Heart left ventricle (tissue), 13 donors: ENCODE measurements around the gene TGM2.

Source experiments
- CTCF ChIP-seq, 12 donors: fragments of 200-600 bp; sonication (generic) in 4 of 12; IDR thresholded peaks; one replicate each; pipeline versions ENCODE4 v1.5.0 to v1.8.0; 2018 to 2022; ENCODE audit warnings: antibody characterized with exemption in 12 of 12, mild to moderate bottlenecking in 5 of 12
- POLR2A ChIP-seq, 2 donors: fragments of 450-650 bp; IDR thresholded peaks; one replicate each; pipeline ENCODE4 v1.6.1; 2017; ENCODE audit warnings: antibody characterized with exemption in 2 of 2, mild to moderate bottlenecking in 2 of 2, moderate library complexity in 2 of 2
- donor health status: ischemic (EF 13 %, LVEDD 7.1; RV severe dilation, severe dysfunction).
- donor health status: DM: no; HTN: yes; CAD: no.
- donor health status: DM: no; HTN: no; CAD: no.
- donor health status: ischemic (EF 25% LVEDD 6.9; RV normal size, moderate dysfunction).
- donor health status: ischemic (EF 25% LVEDD 5.7; RV mildly dilated, moderate dysfunction).
- donor health status: ischemic (EF 35%, LVEDD 5.7; RV mildly dilated, moderate dysfunction).
- donor health status: nonischemic (EF 11% LVEDD 7.7; RV severe dilation, severe dysfunction).
- donor health status: DM: yes; HTN: yes; CAD: no.
- donor health status: PGD.
- donor health status: ischemic (EF 29% LVEDD 5.4; RV normal size, mild dysfunction).
- donor health status: nonischemic (EF 23%, LVEDD 6.1; RV moderate dilation, normal function).

GRCh38 chr20:38145729-38146075 is 19.4 kb downstream of the TGM2 start:
- TF ChIP-seq POLR2A (IDR thresholded peaks at IDR 0.05) (no peak), CTCF (IDR thresholded peaks at IDR 0.05) (no peak)
